Urinary bladder (tissue), 4 donors: ENCODE data around the gene DPPA4. TPM values are rescaled to one million over a fixed set of nuclear protein-coding genes. Genes with fewer than 3 reads are reported as not detected.
"Not testable (repeated sequence)": the region's sequence is repeated elsewhere in the genome, so short reads cannot be mapped to it uniquely, and the experiment has no call there.

Experiments
- DNase-seq: peaks from one replicate; pipeline ENCODE4 v3.0.0-alpha.2; 2015; ENCODE audit errors: extremely low spot score
- H3K27ac ChIP-seq: one replicate; pipeline ENCODE4 v1.5.1; 2013; ENCODE audit warnings: low read depth, mild to moderate bottlenecking, moderate library complexity
- H3K36me3 ChIP-seq: one replicate; pipeline ENCODE4 v1.6.1; 2013; ENCODE audit warnings: mild to moderate bottlenecking, moderate library complexity; ENCODE audit not compliant: insufficient read depth
- H3K4me1 ChIP-seq: one replicate; pipeline ENCODE4 v1.6.1; 2013; ENCODE audit warnings: mild to moderate bottlenecking, moderate library complexity; ENCODE audit not compliant: insufficient read depth
- H3K4me3 ChIP-seq: one replicate; pipeline ENCODE4 v1.5.1; 2013; ENCODE audit warnings: low read depth, low read length
- WGBS: extraction: QIAGEN DNeasy Blood & Tissue Kit; methylation state at CpG from one replicate; pipeline ENCODE4 v1.1.7; 2013; 5-methylcytosine and 5-hydroxymethylcytosine counted together
- polyA plus RNA-seq: library from polyadenylated mRNA; stranded (reverse); fragments of 200-250 nt; gene quantifications from one replicate; pipeline ENCODE4 v1.2.3, GENCODE V29; 2013
- total RNA-seq: library from RNA; depleted of rRNA; stranded (reverse); fragments of >200 nt; gene quantifications from one replicate; pipeline ENCODE4 v1.2.3, GENCODE V29; 2014
- donor health status: healthy with polysubstance abuse.
- donor health status: healthy.

The DPPA4 gene
- 0.16 TPM for total RNA-seq
- not detected for polyA plus RNA-seq

GRCh38 chr3:109337393-109337792 lies at the start of gene DPPA4:
DPPA4 (minus strand) TSS chr3:109337546; CDS start chr3:109337517, 29 bp downstream.
- WGBS: 76% methylated on average over 5 of the region's 5 CpGs
- no peak for DNase-seq
- Histone ChIP-seq H3K27ac (no peak within 1 kb of the TSS), H3K4me3 (peak within 1 kb of the TSS; percentile 24), H3K4me1 (no peaks in the 10 kb centered on the region), H3K36me3 (no peaks in the 10 kb centered on the region)

- Histone ChIP-seq H3K4me1 (no peaks in the 10 kb centered on the region), H3K36me3 (no peaks in the 10 kb centered on the region), H3K27ac (no peak overlapping the region), H3K4me3 (no peak overlapping the region)
- no peak for DNase-seq
- 59% methylated on average over 7 of the region's 7 CpGs for WGBS
Observed at GRCh38 chr3:109385442-109386318, 48.3 kb upstream of the DPPA4 start.

GRCh38 chr3:109384164-109384563 lies 46.8 kb upstream of the DPPA4 start:
- no peak for DNase-seq
- 77% methylated on average over 1 of the region's 1 CpG for WGBS

GRCh38 chr3:109382588-109382987 lies 45.2 kb upstream of the DPPA4 start:
- H3K36me3 ChIP-seq: no peaks in the 10 kb centered on the region
- H3K27ac ChIP-seq: no peak overlapping the region
- H3K4me1 ChIP-seq: no peaks in the 10 kb centered on the region
- H3K4me3 ChIP-seq: no peak overlapping the region
- DNase-seq: no peak
- WGBS: 70% methylated on average over 7 of the region's 7 CpGs

More at GRCh38 chr3:109384164-109384563, 46.8 kb upstream of the DPPA4 start:
- Histone ChIP-seq H3K4me3 (no peak overlapping the region), H3K36me3 (no peaks in the 10 kb centered on the region), H3K4me1 (no peaks in the 10 kb centered on the region), H3K27ac (no peak overlapping the region)

- Histone ChIP-seq H3K4me3 (no peak overlapping the region), H3K4me1 (no peaks in the 10 kb centered on the region), H3K27ac (no peak overlapping the region), H3K36me3 (no peaks in the 10 kb centered on the region)
- DNase-seq: no peak
- 90% methylated on average over 3 of the region's 3 CpGs for WGBS
Observed at GRCh38 chr3:109375975-109376374, 38.6 kb upstream of the DPPA4 start.

GRCh38 chr3:109374434-109374833 lies 37.1 kb upstream of the DPPA4 start:
- 94% methylated on average over 4 of the region's 4 CpGs for WGBS
- H3K27ac ChIP-seq, H3K4me1 ChIP-seq, H3K4me3 ChIP-seq, H3K36me3 ChIP-seq, DNase-seq: not testable (repeated sequence)

GRCh38 chr3:109373933-109374332 lies 36.6 kb upstream of the DPPA4 start:
- 77% methylated on average over 2 of the region's 2 CpGs for WGBS

GRCh38 chr3:109372639-109373038 lies 35.3 kb upstream of the DPPA4 start:
- no peak for DNase-seq
- H3K36me3 ChIP-seq: no peaks in the 10 kb centered on the region
- H3K4me3 ChIP-seq: no peak overlapping the region
- H3K27ac ChIP-seq: no peak overlapping the region
- no peaks in the 10 kb centered on the region for H3K4me1 ChIP-seq

More at GRCh38 chr3:109373933-109374332, 36.6 kb upstream of the DPPA4 start:
- no peak for DNase-seq
- Histone ChIP-seq H3K4me1 (no peaks in the 10 kb centered on the region), H3K4me3 (no peak overlapping the region), H3K27ac (no peak overlapping the region), H3K36me3 (no peaks in the 10 kb centered on the region)

- H3K4me1 ChIP-seq: no peaks in the 10 kb centered on the region
- H3K4me3 ChIP-seq: no peak overlapping the region
- H3K27ac ChIP-seq: no peak overlapping the region
- DNase-seq: no peak
- no peaks in the 10 kb centered on the region for H3K36me3 ChIP-seq
- 81% methylated on average over 2 of the region's 2 CpGs for WGBS
Observed at GRCh38 chr3:109369510-109369909, 32.2 kb upstream of the DPPA4 start.

GRCh38 chr3:109364088-109364487 lies 26.7 kb upstream of the DPPA4 start:
- Histone ChIP-seq H3K36me3 (no peaks in the 10 kb centered on the region), H3K27ac (no peak overlapping the region), H3K4me1 (no peaks in the 10 kb centered on the region), H3K4me3 (no peak overlapping the region)
- 88% methylated on average over 6 of the region's 6 CpGs for WGBS
- DNase-seq: no peak

GRCh38 chr3:109363634-109364033 lies 26.3 kb upstream of the DPPA4 start:
- Histone ChIP-seq H3K4me1 (no peaks in the 10 kb centered on the region), H3K36me3 (no peaks in the 10 kb centered on the region), H3K4me3 (no peak overlapping the region), H3K27ac (no peak overlapping the region)
- DNase-seq: no peak

- no peak overlapping the region for H3K4me3 ChIP-seq
- DNase-seq: no peak
- H3K36me3 ChIP-seq: no peaks in the 10 kb centered on the region
- no peaks in the 10 kb centered on the region for H3K4me1 ChIP-seq
- WGBS: 87% methylated on average over 4 of the region's 4 CpGs
- H3K27ac ChIP-seq: no peak overlapping the region
Observed at GRCh38 chr3:109362823-109363222, 25.5 kb upstream of the DPPA4 start.

GRCh38 chr3:109358809-109359208 lies 21.5 kb upstream of the DPPA4 start:
- H3K27ac ChIP-seq, H3K4me1 ChIP-seq, H3K36me3 ChIP-seq, DNase-seq, H3K4me3 ChIP-seq: not testable (repeated sequence)
- 78% methylated on average over 2 of the region's 2 CpGs for WGBS

GRCh38 chr3:109356442-109357155 lies 19.3 kb upstream of the DPPA4 start:
- DNase-seq: no peak
- H3K4me1 ChIP-seq: no peaks in the 10 kb centered on the region
- no peaks in the 10 kb centered on the region for H3K36me3 ChIP-seq
- no peak overlapping the region for H3K4me3 ChIP-seq
- 85% methylated on average over 3 of the region's 3 CpGs for WGBS
- H3K27ac ChIP-seq: no peak overlapping the region
